DMS 273 treated with DMSO at 0.1 percent for 48 hours (cell line): ENCODE measurements around the gene CHST1.

Source experiments
- DNase-seq: peaks from one replicate; lab custom pipeline; 2025; lab: John Stamatoyannopoulos, UW

The CHST1 gene

DNA sequence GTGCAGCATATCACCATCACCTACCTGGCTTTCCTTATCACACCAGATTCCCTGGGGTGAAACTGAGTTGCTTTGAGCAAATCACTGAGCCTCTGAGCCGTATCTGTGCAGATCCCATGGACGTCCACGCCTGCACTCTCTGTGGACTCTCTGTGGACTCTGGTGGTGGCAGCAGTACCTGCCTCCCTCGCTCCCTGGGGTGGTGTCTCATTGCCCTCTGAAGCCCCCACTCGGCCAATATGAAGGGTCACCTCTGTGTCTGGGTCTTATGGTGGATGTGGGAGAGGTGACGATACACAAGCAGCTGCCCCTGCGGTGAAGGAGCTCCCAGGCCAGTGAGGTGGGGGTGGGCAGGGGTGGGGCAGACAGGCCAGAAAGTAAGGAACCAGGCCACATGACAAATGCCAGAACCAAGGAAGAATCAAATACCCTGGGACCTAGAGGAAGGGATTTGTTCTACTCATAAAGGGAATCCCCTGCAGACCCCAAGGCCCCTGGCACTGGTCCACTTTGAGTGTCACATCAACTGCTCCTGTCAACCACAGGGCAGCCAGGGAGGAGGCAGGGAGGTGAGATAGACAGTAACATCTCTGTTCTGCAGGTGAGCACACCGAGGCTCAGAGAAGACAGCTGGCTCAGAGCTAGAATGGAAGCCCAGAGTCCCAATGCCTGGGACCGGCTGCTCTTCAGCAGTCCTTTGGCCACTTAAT, 9.2 kb upstream of the CHST1 start:
- no peak for DNase-seq

DNA sequence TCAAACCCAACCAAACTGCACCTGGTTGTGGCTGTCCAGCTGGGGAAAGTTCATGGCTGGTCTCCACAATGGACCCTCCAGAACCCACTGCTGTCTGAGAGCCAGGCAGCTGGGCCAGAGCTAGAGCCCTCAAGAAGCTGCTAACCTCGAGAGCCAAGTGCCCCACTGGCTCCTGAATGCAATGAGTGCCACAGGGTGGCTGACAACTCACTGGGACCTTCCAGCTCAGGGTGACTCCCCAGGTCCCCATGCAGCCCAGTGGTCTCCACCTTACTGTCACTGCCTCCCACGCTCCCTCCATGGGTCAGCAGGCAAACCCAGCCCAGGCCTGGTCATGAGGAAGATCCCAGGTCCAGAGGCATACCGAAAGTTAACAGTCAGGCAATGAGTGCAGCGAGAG, 8.0 kb upstream of the CHST1 start:
- no peak for DNase-seq

DNA sequence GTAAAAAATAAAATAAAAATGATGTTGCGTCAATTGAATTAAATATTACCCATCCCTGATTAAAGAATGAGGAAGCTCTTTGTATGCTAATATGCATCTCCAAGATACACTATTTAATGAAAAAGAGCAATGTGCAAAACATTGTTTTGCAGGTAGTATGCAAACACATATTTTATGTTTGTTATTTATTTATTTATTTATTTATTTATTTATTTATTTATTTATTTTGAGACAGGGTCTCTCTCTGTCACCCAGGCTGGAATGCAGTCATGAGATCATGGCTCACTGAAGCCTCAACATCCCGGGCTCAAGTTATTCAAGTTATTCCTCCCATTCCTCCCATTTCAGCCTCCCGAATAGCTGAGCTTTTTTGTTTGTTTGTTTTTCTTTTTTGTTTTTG, 7.2 kb upstream of the CHST1 start:
- DNase-seq, result no peak

DNA sequence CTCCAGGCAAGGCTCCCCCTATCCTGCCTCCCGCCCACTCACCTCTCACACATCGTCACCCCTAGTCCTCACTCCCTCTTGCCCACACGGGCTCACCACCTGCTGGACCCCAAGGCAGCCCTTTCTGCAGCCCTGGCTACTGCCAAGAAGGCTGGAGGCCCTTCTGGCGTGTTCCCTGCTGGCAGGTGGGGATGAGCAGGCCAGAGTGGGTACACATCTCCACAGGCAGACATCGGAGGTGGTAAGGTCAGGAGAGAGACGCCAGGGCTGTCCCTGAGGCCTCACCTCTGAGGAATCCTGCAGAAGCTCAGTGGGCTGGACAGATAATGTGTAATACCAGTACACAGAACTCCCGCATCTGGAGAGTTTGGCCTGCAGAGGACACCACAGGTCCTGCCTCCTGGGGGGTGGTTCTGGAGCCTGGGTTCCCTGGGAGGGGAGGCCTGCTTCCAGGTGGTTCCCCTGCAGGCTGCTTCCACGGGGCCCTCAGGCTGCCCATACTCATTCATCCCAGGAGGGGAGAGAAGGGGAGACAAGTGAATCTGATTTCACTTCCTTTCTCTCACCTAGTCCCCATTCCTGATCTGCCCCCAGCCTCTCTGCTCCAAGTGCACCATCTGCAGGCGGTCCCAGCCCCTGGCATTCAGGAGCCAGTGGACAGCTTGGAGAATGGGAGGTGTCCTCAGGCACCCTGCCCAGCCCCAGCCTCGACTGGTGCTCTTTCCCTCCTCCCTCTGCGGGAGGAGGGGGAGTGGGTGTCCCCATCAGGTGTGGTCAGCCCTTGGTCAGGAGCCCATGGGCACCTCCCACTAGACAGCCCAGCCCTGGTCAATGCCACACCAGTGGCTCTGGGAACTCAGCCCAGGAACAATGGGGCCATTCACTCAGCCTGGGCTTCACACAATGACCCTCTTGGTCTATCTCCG, 6.1 kb upstream of the CHST1 start:
- no peak for DNase-seq

DNA sequence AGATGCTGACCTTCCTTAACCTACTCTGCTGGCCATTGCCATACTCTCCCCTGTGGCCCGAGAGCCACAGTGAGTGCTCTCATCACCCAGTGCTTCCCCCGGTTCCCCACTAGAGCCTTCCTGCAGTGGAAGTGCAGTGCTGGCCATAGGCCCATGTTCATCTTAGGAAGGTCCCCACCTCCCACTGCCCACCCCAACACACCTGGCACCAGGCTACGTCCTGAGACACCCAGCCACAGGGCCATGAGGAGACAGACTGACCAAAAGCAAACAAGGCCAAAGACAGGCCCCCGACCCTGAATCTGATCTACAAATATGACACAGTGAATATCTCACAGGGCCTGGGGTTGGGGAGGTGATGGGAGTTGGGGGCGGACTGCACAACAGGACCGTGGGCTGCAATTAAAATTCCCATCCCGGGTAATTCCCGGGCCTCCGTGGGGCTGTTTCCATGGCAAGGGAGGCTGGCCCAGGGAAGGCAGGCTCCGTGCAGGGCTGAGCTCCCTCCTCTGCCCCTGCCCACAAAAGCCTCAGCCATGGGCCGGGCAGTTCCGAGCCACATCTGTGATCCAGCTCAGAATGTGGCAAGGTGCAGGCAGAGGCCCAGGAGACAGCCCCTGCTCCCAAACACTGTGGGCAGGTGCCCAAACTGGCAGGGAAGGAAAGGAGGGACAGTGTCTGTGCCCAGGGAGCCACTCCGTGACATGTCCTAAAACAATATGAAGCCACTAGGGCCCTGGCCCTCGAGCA, 5.1 kb upstream of the CHST1 start:
- DNase-seq, result no peak

DNA sequence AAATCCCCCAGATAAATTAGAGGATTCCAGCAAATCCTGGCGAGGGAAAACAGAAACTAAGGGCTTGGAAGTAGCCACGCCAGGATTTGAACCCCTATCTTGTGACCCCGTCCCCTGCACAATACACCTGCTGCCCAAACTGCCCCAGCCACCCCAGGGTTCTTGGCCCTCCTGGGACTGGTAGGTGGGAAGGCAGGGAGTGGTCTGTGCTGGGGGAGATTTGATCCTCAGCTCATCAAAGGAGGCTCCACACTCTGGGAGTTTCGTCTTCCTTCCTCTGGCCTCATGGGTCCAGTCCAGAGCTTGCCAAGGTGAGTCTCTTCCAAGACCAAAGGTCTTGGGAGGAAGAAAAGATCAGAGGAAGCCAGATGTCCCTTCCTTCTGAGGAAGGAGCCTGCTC, 4.5 kb upstream of the CHST1 start:
- no peak for DNase-seq

DNA sequence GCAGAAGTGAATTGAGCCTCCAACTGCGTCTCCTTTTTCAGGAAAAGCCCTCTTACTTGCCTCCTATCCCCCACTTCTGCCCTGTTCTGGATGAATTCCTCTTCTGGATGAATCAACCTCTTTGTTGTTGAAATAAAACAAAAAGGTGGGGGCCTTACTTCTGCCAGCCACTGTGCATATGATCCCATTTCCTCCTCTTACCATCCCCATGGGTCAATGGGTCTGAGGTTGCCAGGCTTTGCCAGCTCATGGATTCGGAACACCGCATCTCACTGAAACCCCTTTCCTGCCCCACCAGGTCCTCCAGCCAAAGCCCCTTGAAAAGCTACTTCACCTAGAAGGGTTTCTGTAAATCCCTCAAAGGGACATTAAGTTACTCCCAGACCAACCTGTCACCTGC, 3.7 kb upstream of the CHST1 start:
- no peak for DNase-seq

DNA sequence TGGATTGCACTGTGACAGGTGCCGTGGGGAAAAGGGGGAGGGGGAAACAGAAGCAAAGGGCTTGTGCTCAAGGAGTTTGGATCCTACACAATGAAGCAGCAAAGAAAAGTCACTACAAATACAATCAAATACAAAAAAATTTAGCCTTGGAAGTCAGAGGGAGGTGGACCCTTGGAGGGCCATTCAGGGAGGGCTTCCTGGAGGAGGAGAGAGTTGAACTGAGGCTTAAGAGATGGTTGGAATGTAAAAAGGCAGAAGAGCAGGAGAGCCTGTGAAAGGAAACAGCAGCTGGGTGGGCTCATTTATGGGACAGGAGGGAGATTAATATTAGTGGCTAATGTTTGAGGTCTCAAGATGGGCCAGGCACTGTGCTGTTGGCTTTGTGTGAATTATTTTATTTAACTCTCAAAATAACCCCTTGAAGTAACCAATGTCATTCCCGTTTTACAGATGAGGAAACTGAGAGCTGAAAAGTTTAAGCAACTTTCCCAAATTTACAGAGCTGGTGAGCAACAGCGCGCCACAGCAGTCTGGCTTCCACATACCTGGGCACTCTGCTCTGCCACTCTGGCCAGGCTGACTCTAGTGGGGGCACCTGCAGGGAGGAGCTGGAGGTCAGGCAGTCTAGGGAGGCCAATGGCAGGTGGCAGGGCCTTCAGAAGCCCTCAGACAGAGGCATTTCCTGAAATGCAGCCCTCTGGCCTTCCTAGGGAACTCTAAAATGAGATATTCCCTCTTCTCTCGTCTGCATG, 2.7 kb upstream of the CHST1 start:
- DNase-seq, result no peak

DNA sequence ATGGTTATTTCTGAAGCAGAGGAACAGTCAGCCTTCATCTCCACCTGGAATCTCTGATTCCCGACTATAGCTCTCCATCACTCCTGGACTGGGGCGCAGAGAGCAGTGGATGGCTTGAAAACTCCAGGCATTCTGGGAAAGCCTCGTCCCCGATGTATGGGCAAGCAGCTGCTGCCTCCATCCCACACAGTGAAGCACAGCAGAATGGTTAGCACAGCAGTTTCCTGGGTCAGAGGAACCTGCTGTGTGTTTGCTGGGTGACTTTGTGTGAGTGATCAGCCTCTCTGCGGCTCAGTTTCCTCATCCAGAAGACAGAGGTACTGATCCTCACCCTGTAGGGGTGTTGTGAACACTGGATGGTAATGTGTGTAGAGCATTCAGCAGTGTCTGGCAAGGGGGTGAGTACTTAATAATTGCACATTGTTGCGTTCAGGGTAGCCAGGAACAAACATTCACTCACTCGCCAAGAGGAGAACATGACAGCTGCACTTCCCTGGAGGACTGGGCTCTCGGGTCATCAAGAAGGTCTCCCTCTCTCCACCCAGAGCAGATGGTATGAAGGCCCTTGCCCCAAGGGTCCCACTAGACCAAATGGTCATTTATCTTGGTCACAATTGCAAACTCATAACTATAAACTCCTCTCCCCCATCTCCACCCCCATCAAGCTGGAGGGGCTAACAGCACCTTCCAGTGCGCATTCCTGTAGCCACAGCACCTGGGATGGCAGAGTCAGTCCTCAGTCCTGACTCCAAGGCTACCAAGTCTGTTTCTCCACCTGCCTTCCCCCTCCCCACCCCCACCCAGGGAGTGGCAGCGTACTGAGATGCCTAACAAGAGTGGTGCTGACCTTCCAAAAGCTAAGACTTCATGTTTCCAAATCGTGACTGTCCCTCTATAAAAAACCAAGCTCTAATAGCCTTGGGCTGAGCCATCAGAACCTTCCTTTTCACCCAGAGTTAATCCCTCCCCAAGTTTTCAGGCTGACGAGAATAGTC, 1.5 kb upstream of the CHST1 start:
- no peak for DNase-seq

DNA sequence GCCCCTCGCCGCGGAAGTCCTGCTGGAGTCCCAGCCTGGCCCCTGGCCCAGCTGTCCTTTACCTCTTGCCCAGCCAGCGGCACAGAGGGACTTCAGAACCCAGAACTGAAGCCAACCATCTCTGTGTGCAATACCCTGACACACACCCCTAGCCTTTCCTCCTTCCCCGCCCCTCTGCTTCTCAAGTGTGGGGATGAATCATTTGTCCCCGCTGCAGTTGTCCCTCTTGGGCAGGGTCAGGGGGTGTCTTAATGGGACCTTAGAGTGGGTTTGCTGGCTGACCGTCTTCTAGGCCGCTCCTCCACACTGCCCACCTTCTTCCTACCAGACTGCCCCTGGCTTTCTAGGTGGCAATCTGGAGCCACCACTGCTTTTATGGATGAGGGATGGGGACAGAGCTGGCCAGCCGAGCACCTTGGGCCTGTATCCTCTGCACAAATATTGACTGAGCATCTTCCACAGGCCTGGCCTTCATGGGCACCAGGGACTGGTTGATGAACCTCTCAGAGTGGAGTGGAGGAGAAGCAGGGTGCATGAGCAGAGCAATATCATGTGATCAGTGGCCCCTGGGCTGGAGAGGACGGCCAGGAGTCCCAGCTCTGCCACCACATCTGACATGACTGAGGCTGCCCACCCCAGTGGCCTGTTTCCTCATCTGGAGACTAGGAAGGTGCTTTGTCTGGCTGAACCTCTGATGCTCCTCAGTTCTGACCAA, 668 bp upstream of the CHST1 start:
- DNase-seq, result no peak

DNA sequence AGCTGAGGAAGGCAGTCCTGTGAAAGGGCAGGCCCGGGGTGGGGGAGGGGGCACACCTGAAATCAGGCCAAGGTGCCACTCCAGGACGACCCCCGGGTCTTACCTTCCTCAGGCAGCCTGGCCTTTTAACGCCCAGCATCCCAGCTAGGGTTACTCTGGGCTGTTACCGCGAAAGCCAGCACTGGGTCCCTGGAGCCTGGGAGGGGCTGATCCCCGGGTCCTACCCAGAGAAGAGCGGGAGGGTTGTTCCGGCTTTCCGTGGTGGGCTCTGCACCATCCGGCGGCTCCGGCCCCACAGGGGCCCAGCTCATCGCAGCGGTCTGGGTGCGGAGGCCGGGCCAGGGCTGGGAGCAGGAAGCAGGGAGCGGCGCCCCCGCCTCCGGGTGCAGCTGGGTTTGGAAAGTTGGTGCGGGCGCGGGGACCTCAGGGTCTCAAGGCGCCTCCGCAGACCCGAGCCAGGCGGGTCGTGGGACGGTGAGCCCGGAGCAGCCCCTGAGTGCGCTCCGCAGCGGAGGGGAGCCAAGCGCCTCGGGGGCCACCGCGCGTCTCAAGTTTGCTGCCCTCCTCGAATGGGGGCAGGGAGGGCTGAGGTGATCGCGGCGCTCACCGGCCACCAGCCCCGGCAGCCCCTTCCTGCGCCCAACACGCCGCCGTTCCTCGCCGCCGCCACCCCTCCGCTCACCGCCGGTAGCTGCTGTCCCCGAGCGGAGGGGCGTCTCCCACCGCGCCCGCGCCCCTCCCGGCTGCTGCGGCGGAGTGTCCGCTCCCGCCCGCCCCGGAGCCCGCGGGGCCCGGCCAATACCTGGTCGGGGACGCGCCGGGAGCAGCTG, 831 bp downstream of the CHST1 start:
- DNase-seq, result no peak

DNA sequence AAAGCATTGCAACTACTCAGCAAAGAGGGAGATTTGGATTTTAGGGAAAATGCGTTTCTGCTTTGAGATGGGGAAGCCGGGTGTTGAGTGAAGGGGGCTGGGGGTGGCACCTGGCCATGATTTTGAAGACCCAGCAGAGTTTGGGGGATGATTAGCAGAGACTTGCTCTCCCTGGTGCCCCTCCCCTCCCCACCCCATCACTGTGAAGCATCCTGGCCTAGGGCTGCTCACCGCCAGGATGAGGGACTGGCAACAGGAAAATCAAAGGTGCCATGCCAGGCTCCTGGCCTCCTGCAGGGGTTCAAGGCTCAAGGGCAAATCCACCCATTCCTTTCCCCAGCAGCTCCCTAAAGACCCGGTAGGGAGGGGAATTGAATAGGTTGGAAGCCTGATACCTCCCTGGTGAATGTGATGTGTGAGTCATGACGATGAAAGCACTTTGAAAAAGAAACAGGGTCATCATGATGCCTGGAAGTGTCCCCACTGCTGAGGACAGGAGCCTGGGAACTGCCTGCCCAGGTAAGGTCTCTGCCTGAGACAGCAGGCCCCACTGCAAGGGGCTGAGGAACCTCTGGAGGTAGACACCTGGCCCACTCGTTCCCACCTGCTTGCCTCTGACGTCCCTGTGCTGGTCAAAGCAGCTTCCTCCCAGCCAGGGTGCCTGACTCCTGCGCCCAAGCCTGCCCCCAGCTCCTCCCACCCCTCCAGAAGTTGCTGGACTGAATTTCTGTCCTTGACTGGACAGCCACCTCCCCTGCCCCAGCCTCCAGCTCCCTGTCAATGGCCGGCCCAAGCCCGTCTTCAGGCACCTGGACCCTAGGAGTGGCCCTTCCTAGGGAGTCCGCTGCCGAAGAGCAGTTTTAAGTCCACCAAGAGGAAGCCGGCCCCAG, 1.7 kb downstream of the CHST1 start:
- no peak for DNase-seq

DNA sequence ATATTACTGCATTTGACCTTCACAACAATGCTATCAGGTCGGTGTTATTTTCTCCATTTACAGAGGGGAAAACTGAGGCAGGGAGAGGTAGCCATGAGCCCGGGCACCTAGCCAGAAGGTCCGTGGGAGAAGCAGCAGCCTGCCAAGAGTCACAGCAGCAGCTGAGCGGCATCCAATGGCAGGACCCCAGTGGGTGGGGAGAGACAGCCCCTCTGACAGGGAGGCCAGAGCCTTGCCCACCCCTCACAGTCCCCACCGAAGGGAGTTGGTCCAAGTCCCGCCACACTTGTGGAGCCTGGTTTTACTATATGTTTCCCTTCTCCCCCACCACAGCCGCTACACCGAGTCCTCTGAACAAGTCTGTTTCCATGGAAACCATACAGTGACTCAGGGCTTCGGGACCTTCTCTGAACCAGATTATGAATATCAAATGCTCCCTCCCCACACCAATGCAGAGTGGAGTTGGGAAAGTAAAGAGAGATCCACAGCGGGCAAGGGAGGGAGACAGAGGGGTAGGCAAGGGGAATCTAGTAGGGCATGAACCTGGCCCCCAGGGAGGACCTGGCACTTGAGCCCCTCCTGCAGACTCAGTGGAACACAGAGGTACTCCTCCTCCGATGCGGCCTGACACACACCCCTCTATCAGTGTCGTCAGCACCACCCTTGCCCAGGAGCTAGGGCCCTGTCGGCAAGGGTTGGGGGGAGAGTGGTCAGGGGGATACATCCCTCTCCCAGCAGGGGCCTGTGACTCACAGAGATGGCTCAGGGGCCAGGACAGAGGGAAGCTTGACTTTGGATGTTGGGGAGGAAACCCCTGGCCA, 2.5 kb downstream of the CHST1 start:
- no peak for DNase-seq

DNA sequence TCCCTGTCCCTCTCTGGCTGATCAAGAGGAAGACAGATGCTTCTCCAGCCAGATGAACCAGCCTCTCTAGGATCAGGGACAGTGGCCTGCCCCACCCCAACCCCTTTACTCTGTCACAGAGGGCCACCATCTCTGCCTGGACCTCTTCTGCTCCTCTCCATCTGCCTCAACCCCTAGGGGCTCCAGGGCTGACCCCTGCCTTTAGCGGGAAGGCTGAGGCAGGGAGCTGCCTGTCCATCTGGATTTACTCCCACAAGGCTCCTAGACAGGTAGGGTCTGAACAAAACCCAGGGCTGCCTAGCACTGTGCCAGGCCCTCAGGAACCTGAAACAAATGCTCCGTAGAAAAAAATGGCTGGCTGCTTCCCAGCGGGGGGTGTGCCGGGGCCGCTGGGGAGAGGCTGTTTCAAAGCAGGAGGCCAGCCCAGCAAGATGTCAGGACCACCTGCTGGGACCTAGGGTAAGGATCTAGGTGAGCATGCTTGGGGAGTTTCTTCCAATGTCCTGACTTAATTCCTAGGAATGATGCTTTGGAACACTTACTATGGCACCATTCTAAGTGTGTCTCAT, 3.2 kb downstream of the CHST1 start:
- DNase-seq, result no peak

DNA sequence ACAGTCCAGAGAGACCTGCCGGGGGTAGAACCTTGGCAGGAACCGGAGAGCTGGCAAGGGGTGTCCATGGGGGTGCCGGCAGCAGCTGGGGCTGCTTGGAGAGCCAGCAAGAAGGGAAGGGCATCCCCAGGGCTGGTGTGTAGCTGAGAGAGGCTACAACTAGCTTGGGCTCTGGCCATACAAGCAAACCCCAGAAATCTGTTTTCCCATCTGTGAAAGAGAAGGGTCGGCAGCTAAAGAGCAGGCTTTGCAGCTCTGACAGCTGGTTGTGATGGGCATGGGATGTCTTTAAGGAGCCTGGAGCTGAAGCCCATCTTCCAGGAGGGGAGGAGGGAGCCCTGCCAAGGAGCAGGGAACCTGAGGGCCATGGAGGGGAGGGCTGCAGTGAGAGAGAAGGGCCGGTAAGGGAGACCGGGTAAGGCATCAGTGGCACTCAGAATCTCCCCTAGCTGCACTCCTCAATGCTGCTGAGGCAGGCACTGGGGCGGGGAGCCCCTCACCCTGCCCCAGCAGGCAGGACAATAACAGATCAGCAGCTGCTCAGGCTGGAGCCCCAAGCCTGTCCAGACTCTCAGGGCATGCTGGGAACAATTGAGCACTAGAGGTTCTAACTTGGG, 3.9 kb downstream of the CHST1 start:
- DNase-seq, result no peak

DNA sequence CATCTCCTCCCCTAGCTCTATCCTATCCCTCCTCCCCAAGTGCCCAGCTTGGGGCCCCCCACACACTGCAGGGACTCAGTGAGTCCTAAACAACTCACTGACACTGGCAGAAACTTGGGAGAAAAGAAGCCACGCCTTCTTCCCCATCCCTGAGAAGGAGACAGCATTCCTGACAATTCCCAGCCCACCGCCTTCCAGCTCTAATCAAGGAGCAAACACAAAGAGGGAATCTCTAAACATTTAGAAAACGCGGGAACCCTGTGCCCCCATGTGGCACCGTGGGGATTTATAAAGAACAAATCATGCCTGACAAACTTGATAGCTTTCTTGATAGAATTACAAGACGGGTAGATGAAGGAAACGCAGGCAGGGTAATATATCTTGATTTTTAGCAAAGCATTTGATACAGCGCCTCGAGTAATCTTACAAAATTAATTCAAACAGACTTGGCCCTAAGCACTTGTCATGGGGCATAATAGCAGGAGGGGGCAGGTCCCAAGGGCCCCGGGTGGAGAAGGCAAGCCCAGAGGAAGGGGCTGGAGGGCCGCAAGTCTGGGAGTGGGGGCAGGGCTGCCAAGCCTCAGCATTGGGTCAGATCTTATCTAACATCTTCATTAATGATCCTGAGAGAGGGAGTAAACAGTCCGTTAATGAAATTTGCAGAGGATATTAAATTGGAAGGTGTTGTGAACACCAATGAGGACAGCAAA, 4.5 kb downstream of the CHST1 start:
- DNase-seq, result no peak
